Measurements from ENCODE around the gene FICD.
A peak's percentile ranks its signal among the peaks of the same experiment; 100 is the strongest.
"Not testable (repeated sequence)": the region's sequence is repeated elsewhere in the genome, so short reads cannot be mapped to it uniquely, and the experiment has no call there.

FICD gene

GRCh38 chr12:108514973-108515814 is at the start of gene FICD:
TSS of gene FICD (plus strand) at chr12:108515277. CDS start at chr12:108516973, 1,696 bp downstream.
- peak; percentile 98 for DNase-seq (ENCODE audit: low spot score)

GRCh38 chr12:108465417-108465816 is 49.7 kb upstream of the FICD start:
- no peak for DNase-seq (ENCODE audit: low spot score)

- DNase-seq (ENCODE audit: low spot score), result no peak
Measured at GRCh38 chr12:108468196-108468968, 46.7 kb upstream of the FICD start.

- no peak for DNase-seq (ENCODE audit: low spot score)
Measured at GRCh38 chr12:108473400-108474055, 41.5 kb upstream of the FICD start.

- no peak for DNase-seq (ENCODE audit: low spot score)
Measured at GRCh38 chr12:108475396-108475795, 39.7 kb upstream of the FICD start.

- no peak for DNase-seq (ENCODE audit: low spot score)
Measured at GRCh38 chr12:108477055-108477880, 37.8 kb upstream of the FICD start.

GRCh38 chr12:108477881-108478259 is 37.2 kb upstream of the FICD start:
- no peak for DNase-seq (ENCODE audit: low spot score)

- no peak for DNase-seq (ENCODE audit: low spot score)
Measured at GRCh38 chr12:108478611-108479206, 36.4 kb upstream of the FICD start.

- DNase-seq (ENCODE audit: low spot score), result no peak
Measured at GRCh38 chr12:108479364-108480070, 35.6 kb upstream of the FICD start.

GRCh38 chr12:108482717-108483212 is 32.3 kb upstream of the FICD start:
- no peak for DNase-seq (ENCODE audit: low spot score)

GRCh38 chr12:108483213-108484059 is 31.6 kb upstream of the FICD start:
- no peak for DNase-seq (ENCODE audit: low spot score)

GRCh38 chr12:108484431-108484830 is 30.6 kb upstream of the FICD start:
- no peak for DNase-seq (ENCODE audit: low spot score)

GRCh38 chr12:108484845-108485244 is 30.2 kb upstream of the FICD start:
- DNase-seq (ENCODE audit: low spot score), result no peak

- DNase-seq (ENCODE audit: low spot score), result not testable (repeated sequence)
Measured at GRCh38 chr12:108485371-108485770, 29.7 kb upstream of the FICD start.

- not testable (repeated sequence) for DNase-seq (ENCODE audit: low spot score)
Measured at GRCh38 chr12:108487029-108487428, 28.0 kb upstream of the FICD start.

GRCh38 chr12:108491256-108491655 is 23.8 kb upstream of the FICD start:
- DNase-seq (ENCODE audit: low spot score), result no peak

GRCh38 chr12:108495054-108495453 is 20.0 kb upstream of the FICD start:
- DNase-seq (ENCODE audit: low spot score), result peak; percentile 57

GRCh38 chr12:108495823-108496579 is 19.1 kb upstream of the FICD start:
- DNase-seq (ENCODE audit: low spot score), result no peak

- DNase-seq (ENCODE audit: low spot score), result no peak
Measured at GRCh38 chr12:108498136-108498535, 16.9 kb upstream of the FICD start.
